PFSK-1 (cell line): ENCODE data around the gene MRPL38.

ENCODE experiments used
- FOXP2 ChIP-seq: optimal IDR thresholded peaks from 2 replicates; pipeline ENCODE3; 2011; ENCODE audit warnings: borderline replicate concordance, control low read depth, inconsistent platforms; ENCODE audit not compliant: insufficient read depth; ENCODE audit errors: extremely low read length, extremely low read depth
- POLR2AphosphoS5 ChIP-seq: IDR thresholded peaks from 2 replicates; pipeline ENCODE4 v1.6.1; 2012; ENCODE audit warnings: low read depth, mild to moderate bottlenecking, control low read depth, low read length, moderate library complexity
- SIN3A ChIP-seq: IDR thresholded peaks from 2 replicates; pipeline ENCODE4 v1.6.1; 2012; ENCODE audit warnings: mild to moderate bottlenecking, low read length, moderate library complexity, borderline replicate concordance; ENCODE audit not compliant: insufficient read depth
- TAF1 ChIP-seq: IDR thresholded peaks from 2 replicates; pipeline ENCODE4 v1.6.1; 2012; ENCODE audit warnings: low read length, control low read depth, borderline replicate concordance; ENCODE audit not compliant: insufficient read depth
- TF ChIP-seq, protein P1 (sequence below), 2 experiments: IDR thresholded peaks; 2 replicates each; pipeline versions ENCODE4 v1.6.1 to v1.8.0; 2011 to 2012; ENCODE audit warnings: low read depth in 2 of 2, low read length in 2 of 2, control low read depth in 1 of 2, inconsistent platforms in 1 of 2, mild to moderate bottlenecking in 1 of 2, moderate library complexity in 1 of 2; ENCODE audit not compliant: insufficient read depth in 1 of 2

Gene MRPL38

DNA sequence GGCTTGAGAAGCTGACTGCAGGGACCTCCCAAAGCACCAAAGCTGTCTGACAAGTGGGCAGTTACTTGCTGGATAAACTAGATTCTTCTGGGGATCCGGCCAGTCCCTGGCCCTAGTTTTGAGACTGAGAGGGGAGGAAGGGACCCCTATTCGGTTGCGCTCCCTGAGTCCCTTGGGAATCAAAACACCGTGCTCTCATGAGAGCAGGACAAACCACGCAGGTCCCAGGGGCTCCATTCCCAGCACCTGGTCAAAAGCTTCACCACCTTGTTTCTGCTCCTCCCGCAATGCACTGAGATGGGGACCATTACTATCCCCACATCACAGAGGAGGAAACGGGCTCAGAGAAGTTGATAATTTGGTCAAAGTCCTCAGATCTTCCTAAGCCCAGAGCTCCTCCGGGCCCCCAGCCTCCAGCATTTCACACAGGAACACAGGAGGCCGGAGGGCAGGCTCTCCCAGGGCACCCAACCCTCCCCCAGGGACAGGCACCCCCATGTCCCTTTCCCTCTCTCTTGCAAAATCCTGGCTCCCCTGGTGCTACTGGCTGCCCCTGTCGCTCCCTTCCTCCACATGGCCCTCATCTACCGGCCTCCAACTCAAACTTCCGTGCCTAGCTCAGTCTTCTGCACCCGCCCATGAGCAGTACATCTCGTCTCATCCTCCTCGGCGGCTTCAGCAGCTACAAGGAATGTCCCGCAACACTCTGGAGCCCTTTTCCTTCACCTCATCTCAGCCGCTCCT, 11.2 kb downstream of the MRPL38 start:
- TF ChIP-seq SIN3A: no peak
- no peak for TF ChIP-seq TAF1
- TF ChIP-seq POLR2AphosphoS5: no peak; the same call in 1 of the 2 replicates
- TF ChIP-seq FOXP2: no peak
- TF ChIP-seq, protein P1, sequence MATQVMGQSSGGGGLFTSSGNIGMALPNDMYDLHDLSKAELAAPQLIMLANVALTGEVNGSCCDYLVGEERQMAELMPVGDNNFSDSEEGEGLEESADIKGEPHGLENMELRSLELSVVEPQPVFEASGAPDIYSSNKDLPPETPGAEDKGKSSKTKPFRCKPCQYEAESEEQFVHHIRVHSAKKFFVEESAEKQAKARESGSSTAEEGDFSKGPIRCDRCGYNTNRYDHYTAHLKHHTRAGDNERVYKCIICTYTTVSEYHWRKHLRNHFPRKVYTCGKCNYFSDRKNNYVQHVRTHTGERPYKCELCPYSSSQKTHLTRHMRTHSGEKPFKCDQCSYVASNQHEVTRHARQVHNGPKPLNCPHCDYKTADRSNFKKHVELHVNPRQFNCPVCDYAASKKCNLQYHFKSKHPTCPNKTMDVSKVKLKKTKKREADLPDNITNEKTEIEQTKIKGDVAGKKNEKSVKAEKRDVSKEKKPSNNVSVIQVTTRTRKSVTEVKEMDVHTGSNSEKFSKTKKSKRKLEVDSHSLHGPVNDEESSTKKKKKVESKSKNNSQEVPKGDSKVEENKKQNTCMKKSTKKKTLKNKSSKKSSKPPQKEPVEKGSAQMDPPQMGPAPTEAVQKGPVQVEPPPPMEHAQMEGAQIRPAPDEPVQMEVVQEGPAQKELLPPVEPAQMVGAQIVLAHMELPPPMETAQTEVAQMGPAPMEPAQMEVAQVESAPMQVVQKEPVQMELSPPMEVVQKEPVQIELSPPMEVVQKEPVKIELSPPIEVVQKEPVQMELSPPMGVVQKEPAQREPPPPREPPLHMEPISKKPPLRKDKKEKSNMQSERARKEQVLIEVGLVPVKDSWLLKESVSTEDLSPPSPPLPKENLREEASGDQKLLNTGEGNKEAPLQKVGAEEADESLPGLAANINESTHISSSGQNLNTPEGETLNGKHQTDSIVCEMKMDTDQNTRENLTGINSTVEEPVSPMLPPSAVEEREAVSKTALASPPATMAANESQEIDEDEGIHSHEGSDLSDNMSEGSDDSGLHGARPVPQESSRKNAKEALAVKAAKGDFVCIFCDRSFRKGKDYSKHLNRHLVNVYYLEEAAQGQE (IDR thresholded peaks at IDR 0.05; ENCODE audit: insufficient read depth in 1 of 2, low read depth in 2 of 2, low read length in 2 of 2): no peak

DNA sequence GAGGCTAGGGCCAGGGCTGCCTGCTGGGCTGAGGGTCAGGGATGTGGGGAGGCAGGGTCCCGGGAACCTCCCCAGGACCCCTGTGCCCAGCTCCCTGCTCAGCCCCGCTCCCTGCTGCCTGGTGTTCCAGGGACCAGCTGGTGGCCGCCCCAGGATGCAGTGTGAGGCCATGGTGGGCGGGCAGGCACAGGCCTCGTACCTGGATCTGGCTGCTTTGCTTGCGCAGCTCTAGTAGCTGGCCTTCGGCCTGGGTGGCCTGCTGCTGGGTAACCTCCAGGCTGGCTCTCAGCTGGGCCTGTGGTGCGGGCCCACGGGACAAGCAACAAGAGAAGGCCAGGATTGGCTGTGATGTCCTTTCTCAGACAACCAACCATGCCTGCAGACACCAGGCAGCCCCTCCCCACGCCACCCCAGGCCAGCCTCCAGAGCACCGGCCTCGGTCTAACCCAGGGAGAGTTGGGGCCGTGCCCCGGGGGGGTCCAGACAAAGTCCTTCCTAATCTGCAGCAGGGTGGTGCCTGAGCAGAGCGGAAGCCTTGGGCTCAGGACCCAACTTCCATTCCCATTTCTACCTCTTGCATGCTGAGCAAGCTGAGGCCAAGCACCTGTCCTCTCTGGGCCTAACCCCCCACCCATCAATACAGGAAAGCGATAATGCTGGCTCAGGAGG, 12.0 kb downstream of the MRPL38 start:
- TF ChIP-seq SIN3A (no peak), FOXP2 (no peak), POLR2AphosphoS5 (no peak), TAF1 (no peak)
- TF ChIP-seq, protein P1 (IDR thresholded peaks at IDR 0.05; ENCODE audit: insufficient read depth in 1 of 2, low read depth in 2 of 2, low read length in 2 of 2): no peak

DNA sequence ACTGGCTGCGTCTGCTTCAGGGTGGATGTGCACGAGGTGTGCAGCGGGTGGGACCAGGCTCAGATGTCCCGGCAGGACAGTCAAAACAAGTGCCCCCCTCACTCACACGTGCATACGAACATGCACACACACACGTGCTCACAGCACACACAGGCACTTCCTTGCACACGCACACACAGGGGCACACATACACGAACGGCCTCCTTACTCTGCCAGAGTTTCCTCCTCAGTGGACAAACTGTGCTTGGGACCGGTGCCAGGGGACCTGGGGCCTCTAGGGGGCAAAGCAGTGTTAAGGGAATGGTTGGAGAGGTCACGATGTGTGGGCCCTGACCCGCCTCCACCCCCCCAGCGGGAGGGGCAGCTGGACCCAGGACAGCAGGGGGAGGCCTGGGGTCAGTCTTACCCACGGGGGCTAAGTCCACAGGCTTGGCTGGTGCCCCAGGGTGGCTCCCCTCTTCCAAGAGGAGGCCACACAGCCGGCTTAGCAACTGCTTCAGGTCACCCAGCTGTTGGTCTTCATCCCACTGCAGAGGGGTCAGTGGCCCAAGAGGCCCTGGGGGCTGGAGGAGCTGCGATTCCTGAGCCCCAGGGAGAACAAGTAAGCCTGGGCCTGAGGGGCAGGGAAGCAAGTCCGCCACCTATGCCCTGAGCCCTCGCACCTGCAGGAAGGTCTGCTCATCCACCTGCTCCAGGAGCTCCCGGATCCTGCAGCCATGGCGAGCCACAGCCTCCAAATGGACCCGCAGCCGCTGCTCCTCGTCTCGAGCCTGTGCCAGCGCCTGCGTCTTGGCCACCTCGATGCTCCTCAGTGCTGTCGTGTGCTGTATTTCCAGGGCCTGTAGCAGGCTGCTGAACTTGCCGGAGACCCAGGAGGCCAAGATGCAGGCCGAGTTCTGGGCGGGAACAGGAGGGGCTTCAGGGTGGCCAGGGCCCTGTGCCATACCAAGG, 12.8 kb downstream of the MRPL38 start:
- TF ChIP-seq FOXP2 (no peak), SIN3A (no peak), POLR2AphosphoS5 (no peak), TAF1 (no peak)
- TF ChIP-seq, protein P1 (IDR thresholded peaks at IDR 0.05; ENCODE audit: insufficient read depth in 1 of 2, low read depth in 2 of 2, low read length in 2 of 2): no peak

DNA sequence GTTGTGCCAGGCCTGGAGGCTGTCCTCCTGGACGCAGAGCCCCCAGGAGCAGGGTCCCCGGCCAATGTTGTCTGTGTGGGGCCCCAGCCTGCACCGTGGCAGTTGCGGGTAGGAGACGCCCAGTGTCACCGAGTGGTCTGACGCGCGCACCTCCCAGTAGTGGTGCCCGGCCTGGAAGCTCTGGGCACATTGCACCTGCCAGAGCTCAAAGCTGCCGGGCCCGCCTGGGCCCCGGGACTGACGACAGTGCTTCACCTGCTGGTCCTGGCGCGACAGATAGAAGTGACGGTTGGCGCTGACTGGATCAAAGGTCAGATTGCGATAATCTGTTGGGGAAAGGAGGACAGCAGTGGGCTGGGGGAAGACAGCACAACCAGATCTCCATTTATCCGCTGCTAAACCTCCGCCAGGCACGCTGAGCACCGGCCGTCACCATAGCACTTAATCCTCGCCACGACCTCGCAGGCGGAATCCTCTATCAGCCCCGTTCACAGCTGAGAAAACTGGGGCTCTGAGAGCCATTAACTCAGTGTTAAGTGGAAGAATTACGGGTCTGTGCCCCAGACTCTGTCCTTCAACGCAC, 13.6 kb downstream of the MRPL38 start:
- no peak for TF ChIP-seq FOXP2
- no peak for TF ChIP-seq POLR2AphosphoS5

DNA sequence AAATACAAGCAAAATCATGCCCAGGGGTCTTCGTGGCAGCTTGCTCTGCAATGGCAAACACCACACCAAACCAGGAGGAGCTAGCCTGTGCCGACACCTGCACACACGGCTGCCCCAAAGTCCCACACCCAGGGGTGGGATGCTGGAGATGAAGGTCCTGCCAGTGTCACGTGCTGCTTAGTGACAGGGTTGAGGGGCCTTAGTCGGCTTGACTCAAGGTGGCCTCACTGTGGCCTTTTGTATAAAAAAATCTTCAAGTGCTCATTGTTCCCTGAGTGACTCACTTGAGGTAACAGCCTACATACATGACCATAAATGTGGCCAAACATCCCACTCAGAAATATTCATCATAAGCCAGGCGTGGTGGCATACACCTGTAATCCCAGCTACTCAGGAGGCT, 15.2 kb downstream of the MRPL38 start:
- TF ChIP-seq TAF1 (no peak), FOXP2 (no peak), SIN3A (no peak), POLR2AphosphoS5 (no peak)
- TF ChIP-seq, protein P1 (IDR thresholded peaks at IDR 0.05; ENCODE audit: insufficient read depth in 1 of 2, low read depth in 2 of 2, low read length in 2 of 2): no peak
